A673 (cell line): ENCODE measurements around the gene ANAPC16. TPM values are rescaled to one million over a fixed set of nuclear protein-coding genes. Genes with fewer than 3 reads are reported as not detected.

ENCODE experiments used
- Bru-seq: library from RNA; stranded (reverse); fragments of 400-500 nt; gene quantifications from one replicate; lab custom pipeline; 2021; lab: Mats Ljungman, UMichigan
- BruChase-seq, 2 experiments: library from RNA; stranded (reverse); fragments of 400-500 nt; gene quantifications; one replicate each; lab custom pipeline; 2021; lab: Mats Ljungman, UMichigan
- BruUV-seq: library from RNA; stranded (reverse); fragments of 400-500 nt; replicated peaks from 2 replicates; lab custom pipeline; 2021; lab: Mats Ljungman, UMichigan
- CTCF ChIA-PET: fragments of 300-600 bp; sonication (Branson Sonifier 250); formaldehyde crosslinking; loops from one replicate; lab custom pipeline; 2022; ENCODE audit warnings: antibody characterized with exemption; lab: Charles Lee
- POLR2A ChIA-PET: fragments of 300-600 bp; sonication (Branson Sonifier 250); formaldehyde crosslinking; loops from one replicate; lab custom pipeline; 2022; ENCODE audit warnings: antibody characterized with exemption; ENCODE audit not compliant: low non-redundant PET; lab: Charles Lee
- DNase-seq: peaks from one replicate; pipeline ENCODE4 v3.0.0-alpha.2; 2015; ENCODE audit warnings: low spot score
- H3K27ac ChIP-seq: fragments of 200-600 bp; sonication (generic); 2 replicates; pipeline ENCODE4 v1.5.1; 2016; ENCODE audit warnings: mixed run types, low read depth, mild to moderate bottlenecking, mixed read lengths, antibody characterized with exemption, low read length; ENCODE audit not compliant: poor library complexity, severe bottlenecking
- H3K27me3 ChIP-seq: fragments of 200-600 bp; sonication (generic); replicated peaks from 2 replicates; pipeline ENCODE4 v1.6.1; 2017; ENCODE audit warnings: mixed run types, low read depth, mild to moderate bottlenecking, mixed read lengths, antibody characterized with exemption, low read length; ENCODE audit not compliant: insufficient read depth, poor library complexity
- H3K36me3 ChIP-seq: fragments of 200-600 bp; sonication (generic); 2 replicates; pipeline ENCODE4 v1.6.1; 2016; ENCODE audit warnings: mixed run types, mild to moderate bottlenecking, mixed read lengths, antibody characterized with exemption, low read length; ENCODE audit not compliant: insufficient read depth, poor library complexity, severe bottlenecking
- H3K4me1 ChIP-seq: fragments of 200-600 bp; sonication (generic); 2 replicates; pipeline ENCODE4 v1.6.1; 2017; ENCODE audit warnings: mixed run types, mild to moderate bottlenecking, mixed read lengths, antibody characterized with exemption, low read length; ENCODE audit not compliant: insufficient read depth, poor library complexity, severe bottlenecking
- H3K4me3 ChIP-seq: fragments of 200-600 bp; sonication (generic); 2 replicates; pipeline ENCODE4 v1.5.1; 2016; ENCODE audit warnings: low read depth, mixed run types, mild to moderate bottlenecking, mixed read lengths, low read length; ENCODE audit not compliant: poor library complexity, severe bottlenecking
- H3K9me3 ChIP-seq: fragments of 200-600 bp; sonication (generic); 2 replicates; pipeline ENCODE4 v1.6.1; 2016; ENCODE audit warnings: mixed run types, low read depth, mild to moderate bottlenecking, mixed read lengths, antibody characterized with exemption, low read length; ENCODE audit not compliant: poor library complexity, severe bottlenecking
- EZH2 ChIP-seq: fragments of 200-600 bp; sonication (generic); IDR thresholded peaks from 2 replicates; pipeline ENCODE4 v1.6.1; 2017; ENCODE audit warnings: borderline replicate concordance, low read depth, mild to moderate bottlenecking, mixed read lengths, antibody characterized with exemption, low read length; ENCODE audit not compliant: poor library complexity, severe bottlenecking
- intact Hi-C: fragments of 100-400 bp; cut with micrococcal nuclease; formaldehyde crosslinking; loops from one replicate; pipeline ENCODE4 v1.10.0; 2022; ENCODE audit not compliant: unreplicated experiment
- long read RNA-seq: library from polyadenylated mRNA; stranded (forward); transcript quantifications from one replicate; pipeline ENCODE4 v2.0.0, GENCODE V29; 2022
- total RNA-seq: library from RNA; stranded (reverse); gene quantifications from 2 replicates; pipeline ENCODE4 v1.2.3, GENCODE V29; 2021
- TF ChIP-seq, protein P1 (sequence below): fragments of 300-800, 200-600 bp; sonication (generic); conservative IDR thresholded peaks from 2 replicates; pipeline ENCODE4 v1.5.1; 2017; ENCODE audit warnings: low read depth, mild to moderate bottlenecking, antibody characterized with exemption, low read length, moderate library complexity, mixed read lengths

The ANAPC16 gene
- total RNA-seq, result 57.6 and 62.5 TPM in 2 replicates
- Bru-seq, nascent RNA, result percentile 80 among the genes with signal in this experiment
- percentile 85 among the genes with signal in this experiment for BruChase-seq, experiment 1, labeled RNA remaining after a 2-hour chase
- BruChase-seq, experiment 2, labeled RNA remaining after a 6-hour chase, result percentile 86 among the genes with signal in this experiment
- long read RNA-seq, transcript ANAPC16-201 (4 exons, 3,195 nt), result major isoform, 70 of 153 reads
- long read RNA-seq, transcript ANAPC16-203 (3 exons, 734 nt), result minor isoform, 7 of 153 reads
- long read RNA-seq, transcript ANAPC16-205 (5 exons, 3,567 nt), result minor isoform, 20 of 153 reads
- long read RNA-seq, partial matches to known transcripts, result 10 of 153 reads
- long read RNA-seq, other reads (novel, unspliced or antisense), result 46 of 153 reads

DNA sequence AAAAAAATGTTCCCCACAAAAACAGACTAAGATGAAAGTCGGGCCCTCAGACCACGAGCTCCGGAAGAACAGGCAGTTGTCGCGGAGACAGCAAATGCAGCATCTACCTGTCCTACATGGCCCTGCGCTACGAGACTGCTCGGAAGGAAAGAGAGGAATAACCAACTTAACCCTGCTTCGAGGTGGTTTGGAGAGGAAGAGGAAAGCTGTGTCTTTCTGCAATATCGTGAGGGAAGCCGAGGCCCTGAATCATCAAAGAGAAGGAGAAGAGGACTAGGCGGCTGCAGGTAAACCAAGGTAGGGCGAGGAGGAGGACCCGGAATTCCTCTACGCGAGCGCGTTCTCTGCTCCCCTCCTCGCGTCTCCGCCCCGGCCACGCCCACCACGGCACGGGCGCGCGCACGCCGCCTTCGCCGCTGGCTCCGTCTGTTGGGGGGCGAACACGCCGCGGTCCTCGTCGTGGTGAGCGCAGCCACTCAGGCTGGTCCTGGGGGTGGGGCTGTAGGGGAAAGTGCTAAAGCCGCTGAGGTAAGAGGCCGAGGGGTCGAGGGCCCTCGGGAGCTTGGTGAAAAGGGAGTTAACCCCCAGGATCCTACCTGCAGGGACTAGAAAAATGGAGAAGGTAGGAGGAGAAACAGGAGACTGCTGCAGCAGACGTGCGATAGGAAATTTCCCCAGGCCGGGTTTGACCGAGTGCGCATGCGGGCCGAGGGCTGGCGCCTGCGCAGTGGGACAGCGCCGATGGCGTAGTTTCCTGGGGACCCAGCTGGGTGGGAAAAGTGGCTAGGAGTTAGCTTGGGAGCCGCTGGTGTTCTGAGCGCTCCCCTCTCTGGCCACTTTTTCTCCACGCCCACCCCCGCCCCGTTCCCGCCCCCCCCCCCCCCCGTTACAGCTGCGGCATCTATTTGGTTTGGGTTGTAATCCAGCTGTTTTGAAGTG lies at the start of gene ANAPC16, which contains the start of gene ASCC1:
Gene ANAPC16, plus strand, starts transcription at position 402 of the 939 bp plus-strand sequence. CDS start 7,903 bp downstream, outside the sequence.
Gene ASCC1, minus strand, starts transcription at position 666 of the 939 bp plus-strand sequence. CDS start 2,978 bp downstream, outside the sequence.
- ChIA-PET POLR2A (interaction anchor here (0.5 to 0.7 kb wide), 3 partner anchors 11 to 62 kb away, joined by 3 read pairs; no protein-coding TSS in a partner anchor), CTCF (interaction anchor here (0.6 to 0.7 kb wide), 2 partner anchors 121 to 123 kb away, joined by 3 read pairs; no protein-coding TSS in a partner anchor)
- Histone ChIP-seq H3K4me3 (peak within 1 kb of the TSS; percentile 65), H3K36me3 (peaks cover 4% of the 10 kb centered on the region), H3K27me3 (no peaks in the 10 kb centered on the region), H3K27ac (peak within 1 kb of the TSS; percentile 95), H3K4me1 (peaks cover 14% of the 10 kb centered on the region), H3K9me3 (no peaks in the 10 kb centered on the region)
- TF ChIP-seq EZH2, result no peak
- TF ChIP-seq, protein P1, sequence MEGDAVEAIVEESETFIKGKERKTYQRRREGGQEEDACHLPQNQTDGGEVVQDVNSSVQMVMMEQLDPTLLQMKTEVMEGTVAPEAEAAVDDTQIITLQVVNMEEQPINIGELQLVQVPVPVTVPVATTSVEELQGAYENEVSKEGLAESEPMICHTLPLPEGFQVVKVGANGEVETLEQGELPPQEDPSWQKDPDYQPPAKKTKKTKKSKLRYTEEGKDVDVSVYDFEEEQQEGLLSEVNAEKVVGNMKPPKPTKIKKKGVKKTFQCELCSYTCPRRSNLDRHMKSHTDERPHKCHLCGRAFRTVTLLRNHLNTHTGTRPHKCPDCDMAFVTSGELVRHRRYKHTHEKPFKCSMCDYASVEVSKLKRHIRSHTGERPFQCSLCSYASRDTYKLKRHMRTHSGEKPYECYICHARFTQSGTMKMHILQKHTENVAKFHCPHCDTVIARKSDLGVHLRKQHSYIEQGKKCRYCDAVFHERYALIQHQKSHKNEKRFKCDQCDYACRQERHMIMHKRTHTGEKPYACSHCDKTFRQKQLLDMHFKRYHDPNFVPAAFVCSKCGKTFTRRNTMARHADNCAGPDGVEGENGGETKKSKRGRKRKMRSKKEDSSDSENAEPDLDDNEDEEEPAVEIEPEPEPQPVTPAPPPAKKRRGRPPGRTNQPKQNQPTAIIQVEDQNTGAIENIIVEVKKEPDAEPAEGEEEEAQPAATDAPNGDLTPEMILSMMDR, result no peak
- intact Hi-C loops, result loop anchor here (5.0 kb wide), 1 partner anchor 319 kb away; no protein-coding TSS in a partner anchor
- peak; percentile 95 for DNase-seq
- TSS peak; percentile 62 for BruUV-seq

DNA sequence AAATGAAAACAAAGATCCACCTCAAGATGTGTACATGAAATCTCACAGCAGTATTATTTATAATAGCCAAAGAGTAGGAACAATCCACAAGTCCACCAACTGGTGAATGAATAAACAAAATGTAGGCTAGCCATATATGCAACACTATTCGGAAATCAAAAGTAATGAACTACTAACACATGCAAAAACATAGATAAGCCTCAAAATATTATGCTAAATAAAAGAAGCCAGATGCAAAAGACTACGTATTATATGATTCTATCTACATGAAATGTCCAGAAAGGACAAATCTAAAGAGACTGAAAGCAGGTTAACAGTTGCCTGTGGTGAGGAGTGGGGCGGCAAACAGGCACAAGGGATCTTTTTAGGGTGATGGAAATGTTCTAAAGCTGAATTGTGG lies 48.7 kb upstream of the ANAPC16 start:
- intact Hi-C loops, result no loop called here
- no TSS peak for BruUV-seq

More for the DNA sequence above, 48.7 kb upstream of the ANAPC16 start:
- no peaks in the 10 kb centered on the region for H3K27me3 ChIP-seq
- ChIA-PET CTCF (no interaction called here), POLR2A (no interaction called here)
- no peak overlapping the region for H3K4me3 ChIP-seq
- no peak for DNase-seq
- H3K36me3 ChIP-seq, result no peaks in the 10 kb centered on the region
- H3K9me3 ChIP-seq, result no peaks in the 10 kb centered on the region
- H3K27ac ChIP-seq, result no peak overlapping the region
- peaks cover 4% of the 10 kb centered on the region for H3K4me1 ChIP-seq
- TF ChIP-seq, protein P1, result no peak
- no peak for TF ChIP-seq EZH2
